Upper lobe of left lung (tissue), 6 donors: Measurements from ENCODE around the gene BAD. TPM values are rescaled to one million over a fixed set of nuclear protein-coding genes. Genes with fewer than 3 reads are reported as not detected.

ENCODE experiments used
- ATAC-seq, 2 donors: fragments of 200-7000 bp; cut with Tn5 transposase; one replicate each; pipeline ENCODE4 v1.9.1; 2022; ENCODE audit warnings: mild to moderate bottlenecking in 2 of 2, moderate library complexity in 2 of 2; ENCODE audit not compliant: low FRiP score in 2 of 2
- DNase-seq, 2 donors: peaks; one replicate each; pipeline ENCODE4 v3.0.0-alpha.2; 2019 to 2020
- H3K27ac ChIP-seq, 4 donors: fragments of 200-600 bp; sonication (generic); one replicate each; pipeline ENCODE4 v1.5.1; 2016 to 2019
- H3K27me3 ChIP-seq, 4 donors: fragments of 200-600 bp; sonication (generic); one replicate each; pipeline ENCODE4 v1.5.1; 2017 to 2019
- H3K36me3 ChIP-seq, 4 donors: fragments of 200-600 bp; sonication (generic); one replicate each; pipeline ENCODE4 v1.5.1; 2016 to 2019
- H3K4me1 ChIP-seq, 4 donors: fragments of 200-600 bp; sonication (generic); one replicate each; pipeline ENCODE4 v1.5.1; 2018 to 2019
- H3K4me3 ChIP-seq, 4 donors: fragments of 200-600 bp; sonication (generic); one replicate each; pipeline ENCODE4 v1.5.1; 2017 to 2019; ENCODE audit warnings: mild to moderate bottlenecking in 2 of 4, moderate library complexity in 1 of 4
- H3K9me3 ChIP-seq, 4 donors: fragments of 200-600 bp; sonication (generic); one replicate each; pipeline ENCODE4 v1.5.1; 2018 to 2019
- CTCF ChIP-seq, 6 experiments: fragments of 450-650 bp in 4 of 6; fragments of 200-600 bp in 2 of 6; sonication (generic) in 2 of 6; IDR thresholded peaks; one replicate each; pipeline ENCODE4 v1.5.1; 2016 to 2019; ENCODE audit warnings: antibody characterized with exemption in 6 of 6
- EP300 ChIP-seq, 4 donors: sonication (generic); formaldehyde crosslinking; IDR thresholded peaks; one replicate each; pipeline ENCODE4 v1.5.1; 2017; ENCODE audit warnings: antibody characterized with exemption in 4 of 4, control low read depth in 2 of 4
- POLR2A ChIP-seq, 4 donors: fragments of 450-650 bp; IDR thresholded peaks; one replicate each; pipeline ENCODE4 v1.5.1; 2016 to 2017; ENCODE audit warnings: antibody characterized with exemption in 4 of 4, mild to moderate bottlenecking in 2 of 4
- POLR2AphosphoS5 ChIP-seq, 2 donors: sonication (generic); formaldehyde crosslinking; IDR thresholded peaks; one replicate each; pipeline ENCODE4 v1.5.1; 2017; ENCODE audit warnings: antibody characterized with exemption in 2 of 2
- WGBS, 2 donors: methylation state at CpG; one replicate each; pipeline ENCODE4 v1.1.5; 2017 to 2018; 5-methylcytosine and 5-hydroxymethylcytosine counted together
- total RNA-seq, 6 donors: library from RNA; depleted of rRNA in 4 of 6; stranded (reverse); fragments of >200 nt in 4 of 6; gene quantifications; one replicate each; pipeline versions ENCODE4 v1.1.0 to v1.2.1, GENCODE V29; 2016 to 2021
- donor health status: DM: no; HTN: no; CAD: no; lungs with moderate emphysema.
- donor health status: DM: no; HTN: yes; CAD: no; lungs with severe emphysema.

The BAD gene
- total RNA-seq, 6 donors from 2014 or later = 59.7 to 150 (median 80.1) TPM

- H3K27me3 ChIP-seq = no peaks in the 10 kb centered on the region
- no peak overlapping the region for H3K27ac ChIP-seq
- H3K4me3 ChIP-seq = no peak overlapping the region
- H3K9me3 ChIP-seq = no peaks in the 10 kb centered on the region
- no peaks in the 10 kb centered on the region for H3K4me1 ChIP-seq
- DNase-seq (no peak), ATAC-seq (no peak)
- H3K36me3 ChIP-seq = peaks cover 19 to 96% (median 85%) of the 10 kb centered on the region in 4 donors
- TF ChIP-seq POLR2AphosphoS5 (IDR thresholded peaks at IDR 0.05) (no peak), EP300 (IDR thresholded peaks at IDR 0.05) (no peak), CTCF (IDR thresholded peaks at IDR 0.05) (no peak), POLR2A (IDR thresholded peaks at IDR 0.05) (no peak)
- 88 to 91% methylated on average over 4 of the region's 4 CpGs for WGBS, 2 donors
Observed at GRCh38 chr11:64259533-64260067, 24.9 kb downstream of the BAD start.

DNA sequence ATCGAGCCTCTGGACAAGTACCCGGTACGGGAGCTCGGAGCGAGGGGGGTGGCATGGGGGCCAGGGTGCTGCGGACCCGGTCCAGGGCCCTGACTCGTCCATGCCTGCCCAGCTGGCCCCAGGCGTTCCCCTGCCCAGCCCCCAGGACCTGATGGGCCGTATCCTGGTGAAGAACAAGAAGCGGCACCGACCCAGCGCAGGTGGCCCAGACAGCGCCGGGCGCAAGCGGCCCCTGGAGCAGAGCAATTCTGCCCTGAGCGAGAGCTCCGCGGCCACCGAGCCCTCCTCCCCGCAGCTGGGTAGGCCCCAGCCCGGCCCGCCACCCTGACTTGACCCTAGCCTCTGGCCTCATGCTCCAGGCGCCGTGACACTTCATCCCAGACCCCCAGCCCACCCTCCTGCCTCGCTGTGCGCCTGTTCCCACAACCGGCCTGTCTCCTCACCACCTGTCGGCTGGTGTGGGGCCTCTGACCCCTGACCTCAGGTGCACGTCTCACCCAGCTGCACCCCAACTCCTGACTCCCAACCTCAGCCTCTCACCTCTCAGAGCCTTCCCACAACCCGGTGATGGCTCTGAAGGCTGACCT is 25.4 kb downstream of the BAD start:
- Histone ChIP-seq H3K4me3 (no peak overlapping the region), H3K27ac (no peak overlapping the region), H3K27me3 (no peaks in the 10 kb centered on the region), H3K36me3 (peaks cover 19 to 96% (median 87%) of the 10 kb centered on the region in 4 donors), H3K4me1 (peaks cover 0 to 4% (median under 1%) of the 10 kb centered on the region in 4 donors), H3K9me3 (no peaks in the 10 kb centered on the region)
- DNase-seq = peak in 1 of 2 donors; percentile 83
- 96 to 97% methylated on average over 25 to 31 of the region's 32 CpGs for WGBS, 2 donors
- ATAC-seq = no peak
- TF ChIP-seq CTCF (IDR thresholded peaks at IDR 0.05) (no peak), POLR2A (IDR thresholded peaks at IDR 0.05) (no peak), EP300 (IDR thresholded peaks at IDR 0.05) (no peak), POLR2AphosphoS5 (IDR thresholded peaks at IDR 0.05) (no peak)

DNA sequence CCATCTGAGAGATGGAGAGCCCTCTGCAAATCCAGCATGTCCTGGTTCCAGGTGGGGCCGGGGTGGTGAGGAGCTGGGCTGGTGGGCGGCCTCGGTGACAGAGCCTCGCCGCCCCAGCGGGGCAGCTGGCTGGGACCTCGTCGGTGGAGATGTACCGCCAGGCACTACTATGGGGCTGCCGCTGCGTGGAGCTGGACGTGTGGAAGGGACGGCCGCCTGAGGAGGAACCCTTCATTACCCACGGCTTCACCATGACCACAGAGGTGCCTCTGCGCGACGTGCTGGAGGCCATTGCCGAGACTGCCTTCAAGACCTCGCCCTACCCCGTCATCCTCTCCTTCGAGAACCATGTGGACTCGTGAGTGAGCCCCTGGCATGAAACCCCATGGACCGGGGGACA is 26.1 kb downstream of the BAD start:
- Histone ChIP-seq H3K27ac (no peak overlapping the region), H3K27me3 (no peaks in the 10 kb centered on the region), H3K4me3 (no peak overlapping the region), H3K36me3 (peaks cover 19 to 89% (median 80%) of the 10 kb centered on the region in 4 donors), H3K4me1 (peaks cover 0 to 11% (median 4%) of the 10 kb centered on the region in 4 donors), H3K9me3 (no peaks in the 10 kb centered on the region)
- no peak for ATAC-seq
- TF ChIP-seq CTCF (IDR thresholded peaks at IDR 0.05) (no peak), POLR2A (IDR thresholded peaks at IDR 0.05) (no peak), POLR2AphosphoS5 (IDR thresholded peaks at IDR 0.05) (no peak), EP300 (IDR thresholded peaks at IDR 0.05) (no peak)
- 94 to 95% methylated on average over 9 to 24 of the region's 24 CpGs for WGBS, 2 donors
- peak in 1 of 2 donors; percentile 72 for DNase-seq

DNA sequence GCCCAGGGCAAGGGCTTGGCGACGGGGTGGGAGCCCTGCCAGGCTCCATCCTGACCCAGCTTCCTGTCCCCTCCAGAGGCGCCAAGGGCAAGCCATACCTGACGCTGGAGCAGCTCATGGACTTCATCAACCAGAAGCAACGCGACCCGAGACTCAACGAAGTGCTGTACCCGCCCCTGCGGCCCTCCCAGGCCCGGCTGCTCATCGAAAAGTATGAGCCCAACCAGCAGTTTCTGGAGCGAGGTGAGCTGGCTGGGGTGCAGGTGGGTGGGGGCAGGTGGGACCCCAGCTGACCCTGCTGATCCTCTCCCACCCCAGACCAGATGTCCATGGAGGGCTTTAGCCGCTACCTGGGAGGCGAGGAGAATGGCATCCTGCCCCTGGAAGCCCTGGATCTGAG is 28.2 kb downstream of the BAD start:
- 83 to 87% methylated on average over 4 to 15 of the region's 15 CpGs for WGBS, 2 donors
- H3K27me3 ChIP-seq = no peaks in the 10 kb centered on the region
- no peak overlapping the region for H3K27ac ChIP-seq
- no peak overlapping the region for H3K4me3 ChIP-seq
- H3K36me3 ChIP-seq = peaks cover 15 to 69% (median 59%) of the 10 kb centered on the region in 4 donors
- H3K9me3 ChIP-seq = no peaks in the 10 kb centered on the region
- peaks cover 13 to 28% (median 21%) of the 10 kb centered on the region in 4 donors for H3K4me1 ChIP-seq
- DNase-seq (peak in 1 of 2 donors; percentile 75), ATAC-seq (no peak)
- no peak for TF ChIP-seq POLR2AphosphoS5 (IDR thresholded peaks at IDR 0.05)
- TF ChIP-seq POLR2A (IDR thresholded peaks at IDR 0.05) = no peak
- TF ChIP-seq EP300 (IDR thresholded peaks at IDR 0.05) = no peak
- TF ChIP-seq CTCF (IDR thresholded peaks at IDR 0.05) = no peak
